SU-DHL-6 (cell line): ENCODE measurements around the gene TBC1D21.

Experiments
- CTCF ChIP-seq: fragments of 200-600 bp; sonication (generic); IDR thresholded peaks from one replicate; pipeline ENCODE4 v1.5.1; 2017; ENCODE audit warnings: antibody characterized with exemption, mild to moderate bottlenecking, low read length, moderate library complexity; ENCODE audit not compliant: insufficient read depth, poor library complexity, severe bottlenecking
- EZH2phosphoT487 ChIP-seq: fragments of 200-600 bp; sonication (generic), shearing (Covaris generic); conservative IDR thresholded peaks from 2 replicates; pipeline ENCODE4 v1.6.1; 2018; ENCODE audit warnings: mild to moderate bottlenecking, antibody characterized with exemption, low read length, moderate library complexity, mixed read lengths

- TF ChIP-seq CTCF: no peak
- no peak for TF ChIP-seq EZH2phosphoT487
Measured at GRCh38 chr15:73886717-73887345, 13.5 kb downstream of the TBC1D21 start.
